Activated T-cell treated with anti-CD3 and anti-CD28 coated beads for 1 hour (primary cell): ENCODE data around the gene C16orf82.

Experiments used
- DNase-seq: peaks from one replicate; pipeline ENCODE4 v3.0.0-alpha.2; 2020; ENCODE audit warnings: low read depth

The C16orf82 gene

DNA sequence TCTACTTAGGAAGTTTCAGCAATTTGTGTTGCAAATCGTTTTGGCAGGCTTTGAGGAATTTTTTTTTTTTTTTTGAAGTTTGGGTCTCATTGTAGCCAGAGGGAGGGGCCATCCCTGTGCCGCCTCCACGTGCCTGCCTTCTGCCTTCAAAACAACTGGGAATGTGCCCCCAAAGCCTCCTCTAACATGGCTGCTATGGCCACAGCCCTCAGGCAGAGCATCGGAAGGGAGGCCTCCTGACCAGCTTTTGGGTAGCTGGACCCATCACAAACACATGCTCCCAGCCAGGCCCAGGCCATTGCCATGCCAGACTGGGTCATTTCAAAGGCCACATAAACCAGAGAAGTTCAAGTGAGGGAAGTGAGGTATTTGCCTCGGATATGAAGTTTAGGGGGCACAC is 21.5 kb downstream of the C16orf82 start:
- DNase-seq: no peak

DNA sequence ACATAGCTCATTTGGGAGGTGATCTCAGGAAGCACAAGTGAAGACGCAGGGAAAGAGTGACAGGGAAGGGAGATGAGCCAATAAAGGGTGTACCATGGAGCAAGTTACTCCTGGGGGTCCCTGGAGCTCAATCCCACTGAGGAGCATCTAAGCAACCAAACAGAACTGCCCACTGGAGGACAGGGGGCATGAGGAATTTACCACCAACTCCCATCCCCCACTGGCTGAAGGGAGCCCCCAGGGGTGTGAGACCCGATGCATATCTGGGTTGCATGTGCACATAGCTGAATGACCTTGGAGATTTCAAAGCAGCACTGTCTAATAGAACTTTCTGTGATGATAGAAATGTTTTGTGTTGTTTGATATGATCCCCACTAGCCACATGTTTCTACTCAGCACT is 29.6 kb downstream of the C16orf82 start:
- DNase-seq: no peak

- no peak for DNase-seq
These were observed 31.1 kb downstream of the C16orf82 start for GRCh38 chr16:27097800-27098230.

DNA sequence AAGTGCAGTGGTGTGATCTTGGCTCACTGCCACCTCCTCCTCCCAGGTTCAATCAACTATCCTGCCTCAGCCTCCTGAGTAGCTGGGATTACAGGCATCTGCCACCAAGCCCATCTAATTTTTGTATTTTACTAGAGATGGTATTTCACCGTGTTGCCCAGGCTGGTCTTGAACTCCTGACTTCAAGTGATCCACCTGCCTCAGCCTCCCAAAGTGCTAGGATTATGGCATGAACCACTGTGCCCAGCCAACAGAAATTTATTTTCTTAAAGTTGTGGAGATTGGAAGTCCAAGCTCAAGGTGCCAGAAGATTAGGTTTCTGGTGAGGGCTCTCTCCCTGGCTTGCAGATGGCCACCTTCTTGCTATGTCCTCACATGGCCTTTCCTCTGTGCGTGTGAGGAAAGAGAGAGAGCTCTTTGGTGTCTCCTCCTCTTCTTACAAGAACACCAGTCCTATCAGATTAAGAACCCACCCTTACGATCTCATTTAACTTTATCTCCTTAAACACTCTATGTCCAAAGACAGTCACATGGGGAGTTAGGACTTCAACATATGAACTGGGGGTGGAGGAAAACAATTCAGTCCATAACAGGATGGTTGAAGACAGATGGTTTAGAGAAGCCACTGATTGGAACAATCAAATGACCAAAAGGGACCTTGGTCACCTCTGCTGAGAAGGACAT is 31.8 kb downstream of the C16orf82 start:
- no peak for DNase-seq

DNA sequence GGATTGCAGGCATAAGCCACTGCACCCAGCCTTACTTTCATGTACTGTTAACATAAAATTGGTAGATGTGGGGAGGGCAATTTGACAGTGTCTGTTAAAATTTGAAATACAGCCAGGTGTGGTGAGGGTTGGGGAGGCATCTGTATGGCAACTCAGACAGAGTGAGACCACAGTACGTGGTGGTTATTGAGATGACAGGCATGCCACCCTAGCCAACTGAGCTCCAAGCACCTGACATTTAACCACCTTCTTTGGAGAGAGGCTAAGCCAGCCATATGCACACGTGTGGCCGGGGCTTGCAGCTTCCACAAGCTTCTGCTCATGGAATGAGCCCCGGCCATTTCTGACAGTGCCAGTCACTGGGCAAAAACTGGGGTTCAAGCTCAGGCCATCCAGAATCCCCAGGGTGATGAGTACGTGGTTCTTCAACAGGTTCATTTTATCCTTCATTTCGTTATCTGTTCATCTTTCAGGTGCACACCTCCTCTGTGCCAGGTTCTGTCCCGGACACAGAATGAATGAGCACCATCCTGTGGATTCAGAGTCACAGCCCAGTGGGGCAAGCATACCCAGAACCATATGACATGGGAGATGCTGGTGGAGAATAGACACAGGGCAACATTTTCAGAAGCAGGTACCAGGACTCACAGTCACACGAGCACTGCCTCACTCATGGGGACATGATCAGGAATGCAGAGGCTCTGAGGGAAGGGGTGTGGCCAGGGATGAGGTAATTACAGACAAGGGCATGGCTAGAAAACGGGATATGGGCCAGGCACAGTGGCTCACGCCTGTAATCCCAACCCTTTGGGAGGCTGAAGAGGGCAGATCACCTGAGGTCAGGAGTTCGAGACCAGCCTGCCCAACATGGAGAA is 36.2 kb downstream of the C16orf82 start:
- no peak for DNase-seq

DNA sequence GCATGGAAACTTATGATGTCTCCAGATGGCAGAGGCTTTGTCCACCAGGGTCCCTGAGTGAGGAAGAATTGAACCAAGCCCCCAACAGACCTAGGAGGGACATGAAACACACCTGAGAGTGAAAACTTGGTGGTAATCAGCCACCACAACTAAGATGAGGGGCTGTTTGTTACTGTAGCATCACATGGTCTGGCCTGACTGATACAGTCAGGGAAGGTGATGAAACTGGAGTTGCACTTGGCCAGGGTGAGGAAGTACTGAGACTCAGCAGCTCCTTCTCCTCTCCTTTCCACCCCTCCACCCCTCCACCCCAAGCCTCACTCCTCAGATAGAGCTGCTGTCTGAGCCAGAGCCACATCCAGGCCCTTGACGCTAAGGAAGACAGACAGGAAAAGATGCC is 37.2 kb downstream of the C16orf82 start:
- no peak for DNase-seq

GRCh38 chr16:27106305-27106704 is 39.6 kb downstream of the C16orf82 start:
- DNase-seq: no peak

DNA sequence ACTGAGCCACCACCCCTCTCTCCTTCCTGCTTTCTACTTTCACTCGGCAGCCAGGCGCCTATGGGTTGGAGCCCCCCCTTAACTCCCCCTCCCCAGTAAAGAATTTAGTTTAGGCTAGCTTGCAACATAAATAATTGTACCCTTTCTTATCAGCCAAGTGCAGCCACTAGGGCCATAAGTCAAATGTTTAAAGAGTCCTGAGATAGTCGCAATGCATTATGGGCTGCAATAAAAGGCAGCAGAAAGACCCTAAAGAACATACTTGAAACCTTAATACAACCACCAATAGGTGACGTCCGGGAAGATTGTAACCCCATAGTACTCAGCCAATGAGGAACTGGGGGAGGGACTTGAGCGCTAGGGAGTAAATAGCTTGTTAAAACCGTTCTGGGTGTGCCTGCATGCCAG is 40.5 kb downstream of the C16orf82 start:
- no peak for DNase-seq

DNA sequence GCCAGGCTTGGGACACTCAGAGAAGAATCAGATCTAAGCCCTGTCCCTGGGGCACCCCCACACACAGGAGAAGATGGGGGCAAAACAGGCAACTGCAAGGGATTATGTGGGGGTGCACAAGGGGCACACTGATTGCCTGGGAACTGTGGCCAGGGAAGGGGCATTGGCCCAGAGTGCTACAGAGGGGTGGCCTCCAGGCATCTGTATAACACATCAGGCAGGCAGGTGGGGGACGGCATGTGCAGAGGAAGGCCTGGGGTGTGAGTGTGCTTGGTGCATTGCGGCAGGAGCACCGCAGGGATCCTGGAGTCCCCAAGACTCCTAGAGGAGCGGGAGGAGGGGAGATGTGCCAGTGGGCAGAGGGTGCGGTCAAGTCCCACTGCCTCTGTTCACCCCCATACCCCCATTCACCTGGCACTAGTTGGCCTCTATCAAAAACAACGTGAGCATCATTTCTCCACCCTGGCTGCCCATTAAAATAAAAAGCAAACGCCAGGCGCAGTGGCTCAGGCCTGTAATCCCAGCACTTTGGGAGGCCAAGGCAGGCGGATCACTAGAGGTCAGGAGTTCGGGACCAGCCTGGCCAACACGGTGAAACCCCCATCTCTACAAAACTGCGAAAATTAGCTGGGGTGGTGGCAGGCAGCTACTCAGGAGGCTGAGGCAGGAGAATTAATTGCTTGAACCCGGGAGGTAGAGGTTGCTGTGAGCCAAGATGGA is 41.5 kb downstream of the C16orf82 start:
- DNase-seq: no peak

- DNase-seq: no peak
These were observed 42.3 kb downstream of the C16orf82 start for GRCh38 chr16:27108826-27109665.

GRCh38 chr16:27109666-27110523 is 43.2 kb downstream of the C16orf82 start:
- peak; percentile 67 for DNase-seq

GRCh38 chr16:27110524-27110896 is 43.8 kb downstream of the C16orf82 start:
- DNase-seq: no peak

GRCh38 chr16:27111486-27111885 is 44.8 kb downstream of the C16orf82 start:
- DNase-seq: no peak

- no peak for DNase-seq
These were observed 45.5 kb downstream of the C16orf82 start for GRCh38 chr16:27112093-27112811.

DNA sequence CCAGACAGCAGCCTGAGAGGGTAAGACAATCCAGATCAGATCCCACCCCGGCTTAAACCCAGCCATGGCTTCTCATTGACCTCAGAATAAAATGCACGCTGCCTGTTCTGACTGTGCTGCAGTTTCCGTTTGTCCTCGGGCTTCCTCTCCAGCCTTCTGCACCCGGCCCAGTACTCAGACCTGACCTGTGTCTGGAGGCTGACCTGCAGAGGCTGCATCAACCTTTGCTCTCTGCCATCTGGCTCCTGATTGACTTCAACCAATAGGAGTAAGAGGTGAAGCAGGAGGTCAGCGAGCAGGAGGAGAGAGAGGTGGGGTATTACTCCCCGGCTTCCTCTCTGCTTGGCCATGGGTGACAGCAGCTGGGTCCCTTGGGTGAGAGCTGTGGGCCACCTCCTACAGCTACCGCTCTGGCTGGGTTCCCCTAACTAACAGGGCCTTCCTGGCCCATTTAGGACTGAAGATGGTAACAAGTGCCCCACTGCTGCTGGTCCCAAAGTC is 46.7 kb downstream of the C16orf82 start:
- no peak for DNase-seq

DNA sequence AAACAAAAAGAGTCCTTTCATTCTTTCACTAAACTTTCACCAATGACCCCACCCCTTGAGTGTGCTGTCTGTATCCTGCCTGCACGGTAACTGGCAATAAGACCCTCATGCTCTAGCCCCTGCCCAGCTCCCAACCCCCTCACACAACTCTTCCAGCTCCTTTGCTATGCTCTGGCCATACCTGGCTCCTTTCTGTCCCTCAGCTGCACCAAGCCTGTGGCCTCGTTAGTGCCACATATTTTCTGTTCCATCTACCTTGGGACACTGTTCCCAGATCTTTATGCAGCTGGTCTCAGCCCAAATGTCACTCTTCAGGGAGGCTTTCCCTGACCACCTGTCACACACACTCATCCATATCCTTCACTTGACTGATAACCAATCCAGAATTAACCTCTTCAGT is 47.3 kb downstream of the C16orf82 start:
- no peak for DNase-seq

- DNase-seq: no peak
These were observed 51.8 kb downstream of the C16orf82 start for GRCh38 chr16:27118526-27118925.
